Ovary (tissue), 3 donors: Measurements from ENCODE around the gene CTNND2.

Source experiments
- EP300 ChIP-seq: sonication (generic); formaldehyde crosslinking; IDR thresholded peaks from one replicate; pipeline ENCODE4 v1.6.1; 2017; ENCODE audit warnings: antibody characterized with exemption
- POLR2A ChIP-seq: fragments of 450-650 bp; IDR thresholded peaks from one replicate; pipeline ENCODE4 v1.6.1; 2017; ENCODE audit warnings: antibody characterized with exemption, mild to moderate bottlenecking, moderate library complexity
- TF ChIP-seq, protein P1 (sequence below), 3 donors: fragments of 450-650 bp in 2 of 3; fragments of 200-600 bp in 1 of 3; IDR thresholded peaks; one replicate each; pipeline versions ENCODE4 v1.5.1 to v1.8.0; 2016 to 2022; ENCODE audit warnings: antibody characterized with exemption in 3 of 3, mild to moderate bottlenecking in 1 of 3
- donor health status: DM: no; HTN: no; CAD: no.

- TF ChIP-seq, protein P1, sequence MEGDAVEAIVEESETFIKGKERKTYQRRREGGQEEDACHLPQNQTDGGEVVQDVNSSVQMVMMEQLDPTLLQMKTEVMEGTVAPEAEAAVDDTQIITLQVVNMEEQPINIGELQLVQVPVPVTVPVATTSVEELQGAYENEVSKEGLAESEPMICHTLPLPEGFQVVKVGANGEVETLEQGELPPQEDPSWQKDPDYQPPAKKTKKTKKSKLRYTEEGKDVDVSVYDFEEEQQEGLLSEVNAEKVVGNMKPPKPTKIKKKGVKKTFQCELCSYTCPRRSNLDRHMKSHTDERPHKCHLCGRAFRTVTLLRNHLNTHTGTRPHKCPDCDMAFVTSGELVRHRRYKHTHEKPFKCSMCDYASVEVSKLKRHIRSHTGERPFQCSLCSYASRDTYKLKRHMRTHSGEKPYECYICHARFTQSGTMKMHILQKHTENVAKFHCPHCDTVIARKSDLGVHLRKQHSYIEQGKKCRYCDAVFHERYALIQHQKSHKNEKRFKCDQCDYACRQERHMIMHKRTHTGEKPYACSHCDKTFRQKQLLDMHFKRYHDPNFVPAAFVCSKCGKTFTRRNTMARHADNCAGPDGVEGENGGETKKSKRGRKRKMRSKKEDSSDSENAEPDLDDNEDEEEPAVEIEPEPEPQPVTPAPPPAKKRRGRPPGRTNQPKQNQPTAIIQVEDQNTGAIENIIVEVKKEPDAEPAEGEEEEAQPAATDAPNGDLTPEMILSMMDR (IDR thresholded peaks at IDR 0.05) = no peak
- no peak for TF ChIP-seq EP300
- TF ChIP-seq POLR2A = no peak
Observed at GRCh38 chr5:11383506-11384095, 520.6 kb downstream of the CTNND2 start.
